HG02763 (cell line): ENCODE results near the gene ZMIZ1.

Experiments
- ATAC-seq: cut with Tn5 transposase; IDR thresholded peaks from one replicate; pipeline ENCODE4 v1.9.1; 2021; ENCODE audit warnings: mild to moderate bottlenecking, moderate library complexity; ENCODE audit not compliant: unreplicated experiment

ZMIZ1 gene, protein sequence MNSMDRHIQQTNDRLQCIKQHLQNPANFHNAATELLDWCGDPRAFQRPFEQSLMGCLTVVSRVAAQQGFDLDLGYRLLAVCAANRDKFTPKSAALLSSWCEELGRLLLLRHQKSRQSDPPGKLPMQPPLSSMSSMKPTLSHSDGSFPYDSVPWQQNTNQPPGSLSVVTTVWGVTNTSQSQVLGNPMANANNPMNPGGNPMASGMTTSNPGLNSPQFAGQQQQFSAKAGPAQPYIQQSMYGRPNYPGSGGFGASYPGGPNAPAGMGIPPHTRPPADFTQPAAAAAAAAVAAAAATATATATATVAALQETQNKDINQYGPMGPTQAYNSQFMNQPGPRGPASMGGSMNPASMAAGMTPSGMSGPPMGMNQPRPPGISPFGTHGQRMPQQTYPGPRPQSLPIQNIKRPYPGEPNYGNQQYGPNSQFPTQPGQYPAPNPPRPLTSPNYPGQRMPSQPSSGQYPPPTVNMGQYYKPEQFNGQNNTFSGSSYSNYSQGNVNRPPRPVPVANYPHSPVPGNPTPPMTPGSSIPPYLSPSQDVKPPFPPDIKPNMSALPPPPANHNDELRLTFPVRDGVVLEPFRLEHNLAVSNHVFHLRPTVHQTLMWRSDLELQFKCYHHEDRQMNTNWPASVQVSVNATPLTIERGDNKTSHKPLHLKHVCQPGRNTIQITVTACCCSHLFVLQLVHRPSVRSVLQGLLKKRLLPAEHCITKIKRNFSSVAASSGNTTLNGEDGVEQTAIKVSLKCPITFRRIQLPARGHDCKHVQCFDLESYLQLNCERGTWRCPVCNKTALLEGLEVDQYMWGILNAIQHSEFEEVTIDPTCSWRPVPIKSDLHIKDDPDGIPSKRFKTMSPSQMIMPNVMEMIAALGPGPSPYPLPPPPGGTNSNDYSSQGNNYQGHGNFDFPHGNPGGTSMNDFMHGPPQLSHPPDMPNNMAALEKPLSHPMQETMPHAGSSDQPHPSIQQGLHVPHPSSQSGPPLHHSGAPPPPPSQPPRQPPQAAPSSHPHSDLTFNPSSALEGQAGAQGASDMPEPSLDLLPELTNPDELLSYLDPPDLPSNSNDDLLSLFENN

DNA sequence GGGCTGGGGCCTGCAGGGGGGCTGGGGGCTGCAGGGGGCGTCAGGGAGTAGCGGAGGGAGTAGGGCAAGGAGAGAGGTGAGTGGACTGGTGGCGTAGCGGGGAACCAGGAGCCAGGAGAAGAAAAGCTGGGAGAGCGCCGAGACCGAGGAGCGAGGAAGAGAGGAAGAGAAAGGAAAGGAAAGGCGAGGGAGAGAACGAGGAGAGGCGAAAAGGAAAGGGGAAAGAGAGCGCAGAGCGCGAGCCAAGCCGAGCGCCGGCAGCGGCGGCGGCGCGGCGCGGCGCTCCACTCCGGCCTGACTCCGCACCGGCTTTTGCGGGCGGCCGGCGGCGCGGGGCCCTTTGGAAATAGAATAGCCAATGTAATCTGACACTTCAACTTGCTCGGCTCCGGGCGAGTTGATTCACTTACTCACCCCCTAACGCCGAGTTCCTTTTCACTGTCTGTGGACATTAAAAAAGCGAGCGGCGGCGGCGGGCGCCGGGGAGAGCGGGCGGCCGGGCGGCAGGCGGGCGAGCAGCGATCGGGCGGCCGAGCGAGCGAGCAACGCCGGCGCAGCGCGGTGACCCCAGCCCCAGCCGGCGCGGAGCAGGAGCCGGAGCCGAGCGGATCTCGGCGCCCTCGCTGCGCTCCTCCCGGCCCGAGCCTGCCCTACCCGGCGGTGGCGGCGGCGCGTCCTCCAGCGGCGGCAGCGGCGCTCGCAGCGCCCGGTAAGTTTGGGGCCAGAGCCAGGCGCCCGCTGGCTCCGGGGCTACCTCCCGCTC lies at the start of gene ZMIZ1:
ZMIZ1 (plus strand) TSS at position 405 of the 763 bp plus-strand sequence. CDS start 132,667 bp downstream, outside the sequence.
- ATAC-seq: peak; percentile 58

DNA sequence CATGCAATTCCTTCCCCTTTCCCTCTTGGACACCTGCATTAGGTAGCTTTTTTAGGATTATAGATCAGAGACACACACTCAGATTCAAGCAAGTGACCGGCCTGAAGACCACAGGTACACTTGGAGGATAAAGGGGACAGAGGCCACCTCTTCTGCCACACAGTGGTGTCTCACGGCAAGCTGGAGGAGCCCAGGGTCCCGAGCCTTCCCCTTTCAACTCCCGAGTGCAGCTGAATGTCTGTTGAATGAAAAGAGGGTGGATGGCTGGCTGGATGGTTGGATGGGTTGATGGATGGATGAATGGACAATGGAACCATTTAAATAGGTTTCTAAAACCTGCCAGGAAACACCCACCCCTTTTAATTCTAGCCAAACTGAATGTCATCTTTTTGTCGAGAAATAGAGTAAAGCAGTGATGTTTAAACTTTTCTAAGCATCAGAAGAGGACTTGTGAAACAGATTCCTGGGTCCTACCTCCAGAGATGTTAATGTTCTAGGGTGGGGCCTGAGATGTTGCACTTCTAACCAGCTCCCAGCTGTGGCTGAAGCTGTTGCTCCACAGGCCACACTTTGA lies 49.2 kb upstream of the ZMIZ1 start:
- no peak for ATAC-seq

DNA sequence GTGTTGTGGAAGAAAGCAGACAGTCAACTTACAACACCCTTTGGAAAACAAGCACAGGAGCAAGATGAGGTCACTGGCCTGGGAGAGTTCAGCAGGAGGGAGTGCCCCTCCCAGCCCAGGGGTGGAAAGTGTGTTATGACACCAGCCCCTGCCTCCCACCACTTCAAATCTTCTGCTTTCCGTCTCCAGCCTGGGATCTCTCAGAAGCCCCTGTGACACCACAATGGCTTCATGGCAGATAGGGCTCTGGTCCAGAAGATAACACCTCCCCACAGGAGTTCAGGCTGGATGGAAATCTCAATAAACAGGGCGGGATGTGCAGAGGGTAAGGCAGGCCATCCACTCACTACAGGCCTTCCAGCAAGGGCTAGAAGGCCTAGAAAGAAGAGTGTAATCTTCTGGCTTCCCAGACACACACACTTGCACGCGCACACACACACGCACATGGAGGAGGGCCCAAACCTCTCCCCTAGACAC lies 48.7 kb upstream of the ZMIZ1 start:
- ATAC-seq: no peak

DNA sequence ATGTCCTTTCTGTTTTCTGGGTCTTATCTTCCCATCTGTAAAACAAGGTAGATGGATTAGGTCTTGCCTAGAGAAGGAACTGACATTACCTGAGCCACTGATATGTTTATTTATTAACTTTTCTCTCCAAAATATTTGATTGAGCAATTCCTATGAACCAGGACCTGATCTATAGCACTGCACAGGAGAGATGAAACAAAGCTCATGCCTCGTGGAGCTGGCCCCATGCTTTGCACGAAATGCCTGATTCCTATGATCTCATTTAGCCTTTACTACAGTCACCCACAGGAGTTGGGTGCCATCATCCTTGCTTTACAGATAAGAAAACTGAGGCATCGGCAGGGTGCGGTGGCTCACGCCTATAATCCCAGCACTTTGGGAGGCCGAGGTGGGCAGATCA lies 48.2 kb upstream of the ZMIZ1 start:
- no peak for ATAC-seq

DNA sequence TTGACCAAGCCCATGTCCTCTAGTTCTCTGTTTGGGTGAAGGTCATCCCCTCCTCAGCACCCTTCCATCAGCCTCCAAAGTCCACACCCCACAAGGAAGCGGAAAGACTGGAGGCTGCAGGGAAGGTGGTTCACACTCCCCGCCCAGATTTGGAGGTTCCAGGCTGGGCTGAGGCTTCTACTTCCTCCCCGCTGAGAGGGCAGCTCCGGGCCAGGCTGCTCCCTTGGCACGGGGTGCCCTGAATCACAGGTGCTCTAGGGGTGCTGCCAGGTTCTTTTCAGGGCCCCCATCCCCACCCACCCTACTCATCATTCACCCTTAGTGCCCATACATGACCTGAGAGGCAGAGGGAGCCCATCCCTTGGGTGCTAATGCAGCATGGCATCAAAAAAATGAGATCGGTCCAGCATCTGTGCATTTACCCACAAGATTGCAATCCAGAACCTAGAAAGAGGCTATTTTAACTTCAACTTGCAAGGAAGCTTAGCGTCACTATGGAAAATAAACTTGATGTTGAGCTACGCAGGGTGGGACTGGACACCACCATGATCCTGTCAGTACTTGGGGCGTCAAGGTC lies 47.3 kb upstream of the ZMIZ1 start:
- ATAC-seq: no peak

DNA sequence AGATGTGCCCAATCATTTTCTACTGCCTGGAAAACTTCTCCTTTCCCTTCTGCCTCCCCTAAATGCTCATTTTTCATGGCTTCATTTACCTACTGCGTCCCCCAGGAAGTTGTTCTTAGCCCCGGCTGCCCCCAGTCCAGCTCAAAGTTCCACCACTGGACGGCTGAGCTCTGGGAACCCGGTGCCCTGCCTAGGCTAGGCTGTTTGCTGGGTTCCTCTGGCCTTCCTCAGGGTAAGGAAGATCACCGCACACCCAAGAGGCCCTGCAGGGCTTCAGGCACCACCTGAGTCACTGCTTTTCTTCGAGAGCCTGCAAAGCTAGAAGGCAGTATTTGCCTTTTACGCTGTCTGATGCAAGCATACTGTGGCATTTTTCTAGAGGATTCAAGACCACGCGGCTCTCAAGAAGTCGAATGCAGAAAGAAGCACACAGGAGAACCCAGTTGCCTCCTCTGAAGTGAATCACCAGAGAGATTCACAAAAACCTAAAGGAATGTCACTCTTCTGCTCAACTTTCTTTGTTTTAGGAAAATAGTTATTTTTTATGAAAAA lies 46.7 kb upstream of the ZMIZ1 start:
- no peak for ATAC-seq

DNA sequence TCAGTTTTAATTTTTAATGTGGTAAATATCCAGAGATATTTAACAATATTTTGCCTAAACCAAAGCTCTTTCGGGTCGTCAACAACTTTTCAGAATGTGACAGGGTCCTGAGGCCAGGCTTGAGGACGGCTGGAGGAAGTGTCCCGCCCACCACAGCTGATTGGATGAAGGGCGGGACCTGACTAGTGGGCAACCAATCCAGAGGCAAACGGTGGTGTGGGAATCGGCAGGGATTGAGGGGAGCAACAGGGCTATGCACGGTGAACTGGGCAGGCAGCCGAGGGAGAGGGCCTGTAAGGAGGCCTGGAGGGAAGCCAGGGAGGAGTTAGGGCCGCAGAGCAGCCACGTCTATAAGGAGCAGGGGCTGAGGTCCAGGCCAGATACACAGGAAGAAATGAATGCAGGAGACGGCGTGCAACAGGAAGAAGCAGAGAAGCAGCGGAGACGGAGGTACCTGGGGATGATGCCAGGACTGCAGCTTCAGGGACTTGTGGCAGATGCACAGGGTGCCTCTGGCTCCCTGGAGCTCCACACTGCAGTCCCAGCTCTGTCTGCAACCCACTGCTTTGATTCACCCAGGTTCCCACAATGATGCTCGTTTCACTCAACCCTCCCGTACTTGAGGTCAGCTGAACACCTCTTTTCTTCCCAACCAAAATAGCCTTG lies 46.1 kb upstream of the ZMIZ1 start:
- ATAC-seq: no peak

DNA sequence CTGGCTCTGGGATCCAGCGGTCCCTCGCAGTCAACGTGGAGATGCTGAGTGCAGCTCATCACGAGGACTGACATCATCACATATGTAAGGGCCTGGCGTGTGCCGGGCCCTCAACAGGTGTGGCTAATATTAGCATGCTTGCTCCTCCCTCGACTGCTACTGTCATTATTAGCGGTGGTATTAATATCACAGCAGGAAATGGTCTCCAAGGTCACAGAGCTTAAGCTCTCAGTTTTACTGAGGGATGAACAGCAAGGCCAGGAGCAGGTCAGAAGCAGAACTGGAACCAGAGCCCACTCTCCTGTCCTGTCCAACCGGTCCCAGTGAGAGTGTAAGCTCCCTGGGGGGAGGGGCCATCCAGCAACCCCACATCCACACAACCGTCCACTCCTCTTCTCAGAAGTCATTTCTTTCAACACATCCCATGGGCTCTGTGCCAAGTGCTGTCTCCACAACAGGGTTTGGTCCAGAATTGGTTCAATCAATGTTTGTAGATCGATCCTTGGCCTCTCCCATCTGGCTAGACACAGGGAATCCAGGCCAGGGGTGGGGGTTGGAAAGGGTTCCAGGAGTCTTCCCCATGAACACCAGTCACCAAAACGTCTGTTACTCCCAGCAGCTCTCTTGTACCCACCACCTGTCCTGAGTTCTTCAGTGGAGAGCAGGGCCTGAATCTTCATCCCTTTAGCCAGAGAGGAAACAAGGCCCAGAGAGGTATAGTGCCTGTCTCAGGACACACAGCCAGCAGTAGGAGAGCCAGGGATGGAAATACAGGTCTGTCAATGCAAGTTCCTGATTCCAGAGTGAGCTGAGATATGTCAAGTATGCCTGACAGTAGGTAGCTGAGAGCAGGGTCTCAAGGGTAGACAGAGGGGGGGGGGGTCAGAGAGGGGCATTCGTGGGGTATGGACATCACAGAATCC lies 45.3 kb upstream of the ZMIZ1 start:
- no peak for ATAC-seq

DNA sequence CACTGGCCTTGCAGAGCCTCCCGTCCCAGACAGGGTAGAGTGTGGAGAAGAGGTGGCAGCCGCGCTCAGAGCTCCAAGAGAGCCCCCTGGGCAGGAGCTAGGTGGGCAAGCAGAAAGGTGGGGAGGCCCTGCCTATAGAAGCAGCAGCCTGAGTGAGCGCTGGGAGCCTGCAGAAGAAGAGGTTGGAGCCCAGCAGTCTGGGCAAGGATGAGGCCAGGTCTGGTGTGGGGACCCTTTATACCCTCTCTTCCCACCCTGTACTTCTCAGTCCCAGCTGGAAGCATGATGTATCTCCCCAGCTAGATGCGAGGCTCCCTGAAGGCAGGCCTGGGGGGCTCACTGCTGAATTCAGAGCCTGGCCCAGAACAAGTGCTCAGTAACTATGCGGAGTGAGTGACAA lies 44.5 kb upstream of the ZMIZ1 start:
- no peak for ATAC-seq

DNA sequence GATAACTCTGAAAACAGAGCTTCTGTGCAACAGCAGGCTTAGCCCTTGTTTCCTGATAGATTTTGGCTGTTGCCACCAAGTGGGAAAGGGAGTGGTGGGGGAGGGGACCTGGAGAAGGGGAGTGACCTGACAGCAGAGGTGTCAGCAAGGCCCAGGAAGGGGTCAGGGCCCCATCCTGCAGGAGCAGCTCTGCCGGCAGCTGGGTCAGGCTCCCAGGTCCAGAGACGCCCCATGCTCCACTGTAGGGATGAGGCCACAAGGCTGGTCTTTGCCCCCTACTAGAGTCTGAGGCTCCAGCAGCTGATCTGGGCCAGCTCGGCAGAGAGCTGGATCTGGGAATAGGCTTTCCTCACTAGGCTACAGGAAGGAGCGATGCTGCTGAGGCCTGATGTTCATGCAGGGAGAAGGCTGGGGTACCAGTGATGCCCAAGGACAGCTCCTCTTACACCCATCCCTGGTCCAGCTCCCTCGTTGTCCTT lies 44.0 kb upstream of the ZMIZ1 start:
- ATAC-seq: no peak

DNA sequence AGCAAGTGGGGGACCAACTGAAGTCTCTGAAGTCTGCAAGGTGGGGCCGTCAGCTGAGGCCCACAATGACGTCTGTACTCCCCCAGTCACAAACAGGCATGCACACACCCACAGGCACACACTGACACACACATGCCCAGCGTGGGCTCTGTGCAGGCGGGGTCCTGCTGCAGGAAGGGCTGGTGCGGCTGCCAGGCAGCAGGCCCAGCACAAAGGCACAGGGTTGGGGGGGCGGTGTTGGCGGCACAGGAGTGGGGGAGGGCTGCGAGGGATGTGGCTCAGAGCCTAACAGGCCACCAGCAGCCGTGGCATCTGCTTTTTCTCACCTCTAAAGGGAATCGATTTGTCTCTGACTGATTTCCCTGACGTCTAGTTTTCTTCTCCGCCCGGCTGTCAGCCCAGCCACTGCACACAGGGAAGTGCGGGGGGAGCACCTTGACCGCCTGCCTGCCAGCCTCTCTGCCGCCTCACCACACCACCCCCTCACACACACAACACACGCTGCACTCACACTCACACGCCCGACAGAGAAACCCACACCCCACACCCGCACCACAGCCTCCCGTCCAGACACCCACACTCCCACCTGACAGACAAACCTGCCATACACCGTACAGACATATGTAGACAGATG lies 43.5 kb upstream of the ZMIZ1 start:
- ATAC-seq: no peak

DNA sequence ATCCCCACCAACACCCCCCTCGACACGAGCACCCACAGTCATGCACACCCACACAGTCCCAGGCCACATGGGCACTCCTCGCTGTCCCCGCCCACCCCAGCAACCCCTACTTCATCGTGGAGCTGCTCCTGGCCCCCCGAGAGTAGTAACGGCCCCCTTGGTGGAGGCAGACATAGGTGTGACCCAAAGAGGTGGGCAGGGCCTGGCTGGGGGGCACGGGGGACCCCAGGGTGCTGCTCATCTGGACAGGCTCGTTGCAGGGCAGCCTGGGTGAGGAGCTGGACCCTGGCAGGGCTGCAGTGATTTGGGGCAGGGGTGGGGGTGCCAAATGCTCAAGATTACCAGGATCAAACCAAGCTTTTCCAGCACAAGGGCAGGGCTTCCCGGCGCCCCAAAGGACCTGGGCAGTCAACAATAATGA lies 42.4 kb upstream of the ZMIZ1 start:
- ATAC-seq: no peak

DNA sequence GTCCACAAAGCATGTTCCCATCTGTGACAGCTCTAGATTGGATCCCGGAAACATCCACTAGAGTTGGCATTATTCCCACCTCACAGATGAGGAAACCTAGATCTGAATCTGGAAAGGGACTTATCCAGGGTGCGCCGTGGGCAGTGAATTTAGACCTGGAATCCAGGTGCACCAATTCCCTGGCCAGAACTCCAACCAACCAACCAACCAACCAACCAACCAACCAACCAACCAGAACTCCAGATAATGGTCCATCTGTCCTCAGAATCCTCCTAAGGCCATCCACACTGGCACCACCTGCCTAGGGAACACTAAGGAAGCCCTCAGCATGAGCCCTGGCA lies 42.0 kb upstream of the ZMIZ1 start:
- ATAC-seq: no peak

DNA sequence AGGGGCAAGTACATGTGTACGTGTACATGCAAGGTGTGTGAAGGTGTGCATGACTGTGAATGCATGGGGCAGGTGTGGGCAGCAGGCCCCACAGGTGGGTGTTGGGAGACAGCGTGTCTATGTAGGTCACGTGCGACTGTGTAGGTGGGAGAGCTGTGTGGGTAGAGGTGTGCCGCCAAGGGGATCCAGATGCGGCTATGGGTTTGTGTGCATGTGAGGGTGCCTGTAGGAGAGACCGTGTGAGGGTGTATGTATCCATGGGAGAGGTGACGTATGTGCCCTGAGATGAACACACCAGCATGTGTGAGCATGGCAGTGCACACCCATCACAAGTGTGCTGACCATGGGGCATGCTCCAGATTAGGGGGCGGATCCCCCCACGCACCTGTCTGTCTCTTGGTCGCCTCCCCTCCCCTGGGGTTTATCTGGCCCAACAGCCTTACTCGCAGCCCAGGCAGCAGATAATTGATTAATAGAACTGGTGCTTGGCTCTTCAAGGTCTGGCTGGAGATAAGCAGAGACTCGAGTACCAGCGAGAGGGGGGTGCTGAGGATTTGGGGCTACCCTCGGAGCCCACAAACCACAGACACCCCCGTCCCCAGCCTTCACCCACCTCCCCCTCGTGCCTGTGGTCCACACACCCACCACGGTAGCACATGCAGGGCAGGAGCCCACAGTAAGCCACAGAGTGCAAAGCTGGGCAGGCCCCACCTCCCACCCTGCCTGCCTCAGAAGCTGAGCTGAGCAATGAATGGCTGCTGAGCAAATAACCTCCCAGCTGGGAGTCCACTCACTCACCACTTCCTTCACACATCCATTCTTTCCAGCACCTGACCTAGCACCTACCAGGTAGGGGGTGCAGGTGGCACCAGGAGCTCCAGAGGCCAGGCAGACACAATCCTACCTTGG lies 41.4 kb upstream of the ZMIZ1 start:
- no peak for ATAC-seq

DNA sequence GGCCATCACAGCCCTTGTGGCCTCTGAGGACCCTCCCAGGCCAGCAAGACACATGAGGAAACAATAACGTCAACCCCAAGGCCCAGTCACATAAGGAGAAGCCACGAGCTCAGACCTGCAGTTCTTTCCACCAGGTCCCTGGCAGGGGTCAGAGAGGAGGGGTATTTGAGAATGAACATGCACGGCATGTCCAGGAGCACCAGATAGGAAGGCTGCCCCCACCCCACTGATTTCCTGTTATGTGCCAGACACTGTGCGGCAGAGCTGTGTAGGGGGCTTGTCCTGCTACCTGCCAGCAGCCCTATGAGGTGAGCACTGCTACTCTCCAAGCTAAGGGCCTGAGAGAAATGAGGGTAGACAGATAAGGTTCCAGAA lies 40.7 kb upstream of the ZMIZ1 start:
- ATAC-seq: no peak

DNA sequence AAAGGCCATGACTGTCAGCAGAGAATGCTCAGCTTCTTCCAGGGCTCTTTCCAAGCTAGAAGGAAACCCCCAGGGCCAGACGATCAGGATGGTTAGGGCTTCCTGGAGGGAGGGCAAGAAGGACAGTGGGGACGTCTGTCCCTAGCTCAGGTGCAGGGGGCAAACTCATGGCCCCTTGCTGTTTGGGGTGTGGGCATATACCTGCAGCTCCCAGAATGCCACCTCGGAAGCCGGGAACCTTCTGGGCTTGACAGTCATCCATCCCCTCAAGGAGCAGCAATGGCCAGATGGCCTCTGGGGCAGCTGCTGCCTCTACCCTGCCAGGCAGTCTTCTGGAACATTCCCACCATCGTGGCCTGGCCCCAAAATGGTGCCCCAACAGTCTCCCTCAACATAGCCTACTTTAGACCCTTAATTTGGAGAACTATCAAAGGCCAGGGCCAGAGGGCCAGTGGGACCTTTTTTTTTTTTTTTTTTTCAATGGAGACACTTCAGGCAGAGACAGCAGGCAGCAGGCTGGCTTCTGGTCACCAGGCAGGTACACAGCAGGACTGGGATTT lies 40.2 kb upstream of the ZMIZ1 start:
- no peak for ATAC-seq
